Stomach (tissue), 9 donors: ENCODE results near the gene DPYSL3. TPM values are rescaled to one million over a fixed set of nuclear protein-coding genes. Genes with fewer than 3 reads are reported as not detected.
A peak's percentile ranks its signal among the peaks of the same experiment; 100 is the strongest.

Source experiments
- DNase-seq, 2 donors: peaks; one replicate each; pipeline versions ENCODE4 v3.0.0 to v3.0.0-alpha.2; 2013 to 2019
- H3K27ac ChIP-seq, 5 donors: fragments of 200-600 bp in 4 of 5; sonication (generic) in 4 of 5; one replicate each; pipeline ENCODE4 v1.5.1; 2013 to 2019; ENCODE audit warnings: mild to moderate bottlenecking in 1 of 5, moderate library complexity in 1 of 5
- H3K27me3 ChIP-seq, 3 donors: fragments of 200-600 bp; sonication (generic); one replicate each; pipeline ENCODE4 v1.5.1; 2017 to 2019; ENCODE audit warnings: mixed run types in 1 of 3
- H3K36me3 ChIP-seq, 4 donors: fragments of 200-600 bp; sonication (generic); 1 replicate in 3 of 4; 2 replicates in 1 of 4; pipeline ENCODE4 v1.5.1; 2016 to 2019
- H3K4me1 ChIP-seq, 4 donors: fragments of 200-600 bp; sonication (generic); one replicate each; pipeline ENCODE4 v1.5.1; 2016 to 2019
- H3K4me3 ChIP-seq, 4 donors: fragments of 200-600 bp; sonication (generic) in 3 of 4; one replicate each; pipeline ENCODE4 v1.5.1; 2016 to 2019; ENCODE audit warnings: mild to moderate bottlenecking in 1 of 4
- H3K9me3 ChIP-seq, 4 donors: fragments of 200-600 bp; sonication (generic); one replicate each; pipeline ENCODE4 v1.5.1; 2016 to 2019
- EP300 ChIP-seq: sonication (generic); formaldehyde crosslinking; IDR thresholded peaks from one replicate; pipeline ENCODE4 v1.6.1; 2017; ENCODE audit warnings: antibody characterized with exemption
- POLR2A ChIP-seq, 4 donors: fragments of 450-650 bp; IDR thresholded peaks; one replicate each; pipeline ENCODE4 v1.6.1; 2016; ENCODE audit warnings: antibody characterized with exemption in 4 of 4, control low read depth in 2 of 4, mild to moderate bottlenecking in 1 of 4, moderate library complexity in 1 of 4
- POLR2AphosphoS5 ChIP-seq, 3 donors: sonication (generic); formaldehyde crosslinking; IDR thresholded peaks; one replicate each; pipeline ENCODE4 v1.6.1; 2016; ENCODE audit warnings: antibody characterized with exemption in 3 of 3
- WGBS, 5 donors: extraction: QIAGEN DNeasy Blood & Tissue Kit in 3 of 5; methylation state at CpG; one replicate each; pipeline versions ENCODE4 v1.1.5 to v1.1.7; 2013 to 2018; 5-methylcytosine and 5-hydroxymethylcytosine counted together
- intact Hi-C: fragments of 100-400 bp; cut with DNase I; formaldehyde crosslinking; loops from one replicate; pipeline ENCODE4 v1.15.1; 2023; ENCODE audit warnings: low total_unique reads
- polyA plus RNA-seq, 3 donors: library from polyadenylated mRNA; stranded (reverse); fragments of 200-250 nt; gene quantifications; one replicate each; pipeline ENCODE4 v1.2.3, GENCODE V29; 2013
- total RNA-seq, 5 donors: library from RNA; depleted of rRNA; stranded (reverse); fragments of >200 nt; gene quantifications; one replicate each; pipeline versions ENCODE4 v1.1.0 to v1.2.3, GENCODE V29; 2014 to 2016
- TF ChIP-seq, protein P1 (sequence below), 7 experiments: fragments of 450-650 bp in 4 of 7; fragments of 200-600 bp in 3 of 7; sonication (generic) in 3 of 7; IDR thresholded peaks; one replicate each; pipeline ENCODE4 v1.5.1; 2016 to 2019; ENCODE audit warnings: antibody characterized with exemption in 7 of 7, control low read depth in 2 of 7, mild to moderate bottlenecking in 1 of 7
- donor health status: healthy with polysubstance abuse.
- donor health status: Bipolar disorder and iron deficiency.
- donor health status: healthy.

DPYSL3 gene
- total and polyA plus RNA-seq, 8 donors: 15.0 to 144 (median 38.0) TPM

DNA sequence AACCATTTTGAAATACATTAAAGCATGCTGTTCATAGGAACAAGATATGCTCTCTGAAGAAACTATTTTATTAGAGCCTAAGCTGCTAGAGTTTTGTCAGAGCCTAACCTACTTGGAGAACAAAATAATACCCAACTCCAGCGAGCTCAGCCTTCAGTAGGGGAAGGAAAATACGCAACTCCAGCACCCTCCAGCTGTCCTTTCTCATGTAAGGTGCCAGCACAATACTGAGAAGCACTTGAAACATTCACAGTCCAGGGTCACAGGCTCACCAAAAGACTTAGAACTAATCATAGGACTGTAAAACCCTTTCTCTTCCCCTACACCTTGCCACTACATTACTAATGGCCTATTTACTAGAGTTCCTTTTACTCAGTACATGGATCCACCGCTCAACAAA lies 18.9 kb downstream of the DPYSL3 start:
- intact Hi-C loops: no loop called here
- H3K4me1 ChIP-seq: no peaks in the 10 kb centered on the region
- H3K27me3 ChIP-seq: no peaks in the 10 kb centered on the region
- H3K27ac ChIP-seq: no peak overlapping the region
- WGBS, 5 donors: 67 to 82% (median 77%) methylated on average over 3 of the region's 3 CpGs
- no peaks in the 10 kb centered on the region for H3K36me3 ChIP-seq
- TF ChIP-seq POLR2A (IDR thresholded peaks at IDR 0.05) (no peak), POLR2AphosphoS5 (IDR thresholded peaks at IDR 0.05) (no peak), EP300 (no peak)
- TF ChIP-seq, protein P1, sequence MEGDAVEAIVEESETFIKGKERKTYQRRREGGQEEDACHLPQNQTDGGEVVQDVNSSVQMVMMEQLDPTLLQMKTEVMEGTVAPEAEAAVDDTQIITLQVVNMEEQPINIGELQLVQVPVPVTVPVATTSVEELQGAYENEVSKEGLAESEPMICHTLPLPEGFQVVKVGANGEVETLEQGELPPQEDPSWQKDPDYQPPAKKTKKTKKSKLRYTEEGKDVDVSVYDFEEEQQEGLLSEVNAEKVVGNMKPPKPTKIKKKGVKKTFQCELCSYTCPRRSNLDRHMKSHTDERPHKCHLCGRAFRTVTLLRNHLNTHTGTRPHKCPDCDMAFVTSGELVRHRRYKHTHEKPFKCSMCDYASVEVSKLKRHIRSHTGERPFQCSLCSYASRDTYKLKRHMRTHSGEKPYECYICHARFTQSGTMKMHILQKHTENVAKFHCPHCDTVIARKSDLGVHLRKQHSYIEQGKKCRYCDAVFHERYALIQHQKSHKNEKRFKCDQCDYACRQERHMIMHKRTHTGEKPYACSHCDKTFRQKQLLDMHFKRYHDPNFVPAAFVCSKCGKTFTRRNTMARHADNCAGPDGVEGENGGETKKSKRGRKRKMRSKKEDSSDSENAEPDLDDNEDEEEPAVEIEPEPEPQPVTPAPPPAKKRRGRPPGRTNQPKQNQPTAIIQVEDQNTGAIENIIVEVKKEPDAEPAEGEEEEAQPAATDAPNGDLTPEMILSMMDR (IDR thresholded peaks at IDR 0.05): no peak
- H3K4me3 ChIP-seq: no peak overlapping the region
- no peak for DNase-seq
- no peaks in the 10 kb centered on the region for H3K9me3 ChIP-seq

DNA sequence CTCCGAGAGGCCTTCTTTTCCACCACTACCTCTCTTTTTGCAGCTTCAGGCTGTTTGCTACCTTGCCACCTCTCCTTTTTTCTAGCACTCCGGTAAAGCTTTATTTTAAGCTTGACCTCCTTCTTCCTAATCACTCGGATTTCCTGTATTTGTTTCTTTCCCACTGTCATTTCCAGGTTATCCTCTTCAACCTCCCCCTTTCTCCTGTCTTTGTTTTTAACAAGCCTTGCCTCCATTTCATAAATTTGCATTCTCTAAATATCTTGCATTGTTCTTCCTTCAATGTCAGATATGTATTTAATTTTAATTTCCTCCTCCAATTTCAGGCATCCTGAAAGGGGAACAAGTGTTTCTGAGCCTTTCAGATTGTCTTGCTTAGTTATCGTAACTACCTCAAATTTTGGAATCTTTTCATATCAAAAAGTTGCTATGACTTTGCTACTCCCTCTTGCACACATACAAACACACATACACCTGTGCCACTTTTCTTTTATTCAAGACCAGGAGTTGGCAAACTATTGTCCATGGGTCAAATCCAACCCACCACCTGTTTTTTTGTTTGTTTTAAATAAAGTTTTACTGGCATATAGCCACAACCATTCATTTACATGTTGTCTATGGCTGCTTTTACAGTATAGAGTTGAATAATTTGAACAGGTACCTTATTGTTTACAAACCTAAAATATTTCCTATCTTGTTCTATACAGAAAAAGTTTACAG lies 22.7 kb downstream of the DPYSL3 start:
- H3K27ac ChIP-seq: no peak overlapping the region
- H3K4me3 ChIP-seq: no peak overlapping the region
- intact Hi-C loops: no loop called here
- no peaks in the 10 kb centered on the region for H3K27me3 ChIP-seq
- TF ChIP-seq EP300 (no peak), POLR2A (IDR thresholded peaks at IDR 0.05) (no peak), POLR2AphosphoS5 (IDR thresholded peaks at IDR 0.05) (no peak)
- TF ChIP-seq, protein P1 (IDR thresholded peaks at IDR 0.05): no peak
- 56 to 72% (median 66%) methylated on average over 4 of the region's 4 CpGs for WGBS, 5 donors
- no peaks in the 10 kb centered on the region for H3K9me3 ChIP-seq
- peaks cover 3 to 20% (median 12%) of the 10 kb centered on the region in 4 donors for H3K4me1 ChIP-seq
- H3K36me3 ChIP-seq: no peaks in the 10 kb centered on the region
- DNase-seq: no peak

DNA sequence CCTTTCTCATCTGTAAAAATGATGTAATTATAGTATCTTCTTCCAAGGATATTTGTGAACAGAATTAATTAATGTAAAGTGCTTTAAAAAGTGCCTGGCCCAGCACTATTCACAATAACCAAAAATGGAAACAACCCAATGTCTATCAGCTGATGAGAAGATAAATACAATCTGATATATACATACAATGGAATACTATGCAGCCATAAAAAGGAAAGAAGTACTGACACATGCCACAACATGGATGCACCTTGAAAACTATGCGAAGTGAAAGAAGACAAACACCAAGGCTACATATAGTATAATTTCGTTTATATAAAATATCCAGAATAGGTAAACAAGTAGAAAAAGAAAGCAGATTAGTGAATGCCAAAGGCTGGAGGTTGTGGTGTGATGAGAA lies 24.1 kb downstream of the DPYSL3 start:
- H3K4me3 ChIP-seq: no peak overlapping the region
- no peaks in the 10 kb centered on the region for H3K36me3 ChIP-seq
- intact Hi-C loops: no loop called here
- WGBS, 5 donors: 78 to 87% (median 85%) methylated on average over 2 of the region's 2 CpGs
- DNase-seq: no peak
- H3K4me1 ChIP-seq: peaks cover 3 to 25% (median 14%) of the 10 kb centered on the region in 4 donors
- TF ChIP-seq POLR2A (IDR thresholded peaks at IDR 0.05) (no peak), EP300 (no peak), POLR2AphosphoS5 (IDR thresholded peaks at IDR 0.05) (no peak)
- peak overlapping the region in 2 of 5 donors; percentile 71 to 74 for H3K27ac ChIP-seq
- no peaks in the 10 kb centered on the region for H3K27me3 ChIP-seq
- H3K9me3 ChIP-seq: no peaks in the 10 kb centered on the region

GRCh38 chr5:147485046-147485445 lies 24.8 kb downstream of the DPYSL3 start:
- Histone ChIP-seq H3K27ac (peak overlapping the region in 4 of 5 donors; percentile 66 to 76 (median 72)), H3K4me1 (peaks cover 3 to 26% (median 14%) of the 10 kb centered on the region in 4 donors), H3K4me3 (no peak overlapping the region), H3K9me3 (no peaks in the 10 kb centered on the region), H3K36me3 (no peaks in the 10 kb centered on the region), H3K27me3 (no peaks in the 10 kb centered on the region)
- no peak for DNase-seq
- intact Hi-C loops: no loop called here
- TF ChIP-seq, protein P1 (IDR thresholded peaks at IDR 0.05): no peak
- TF ChIP-seq POLR2A (IDR thresholded peaks at IDR 0.05) (no peak), EP300 (no peak), POLR2AphosphoS5 (IDR thresholded peaks at IDR 0.05) (no peak)
- WGBS, 5 donors: 55 to 78% (median 66%) methylated on average over 6 of the region's 6 CpGs

DNA sequence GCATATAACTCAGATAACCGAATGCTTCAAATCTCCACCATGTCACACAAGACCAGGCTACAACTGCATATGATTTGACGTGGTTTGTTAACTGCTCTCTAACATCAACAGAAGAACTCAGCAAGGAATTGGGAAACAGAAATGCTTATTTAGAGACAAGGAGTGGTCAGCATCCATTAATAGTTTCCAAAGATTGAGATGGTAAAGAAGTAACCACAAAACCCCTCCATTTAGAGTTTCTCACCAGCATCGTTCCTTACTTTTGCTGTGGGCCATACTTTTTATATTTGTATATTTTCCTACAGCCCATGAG lies 25.2 kb downstream of the DPYSL3 start:
- peaks cover 3 to 30% (median 15%) of the 10 kb centered on the region in 4 donors for H3K4me1 ChIP-seq
- peak overlapping the region in 4 of 5 donors; percentile 66 to 76 (median 72) for H3K27ac ChIP-seq
- WGBS, 5 donors: 52 to 74% (median 66%) methylated on average over 3 of the region's 3 CpGs

More for the DNA sequence above, 25.2 kb downstream of the DPYSL3 start:
- Histone ChIP-seq H3K36me3 (no peaks in the 10 kb centered on the region), H3K9me3 (no peaks in the 10 kb centered on the region), H3K4me3 (no peak overlapping the region), H3K27me3 (no peaks in the 10 kb centered on the region)
- TF ChIP-seq POLR2A (IDR thresholded peaks at IDR 0.05): no peak
- no peak for TF ChIP-seq POLR2AphosphoS5 (IDR thresholded peaks at IDR 0.05)
- TF ChIP-seq EP300: no peak
- TF ChIP-seq, protein P1 (IDR thresholded peaks at IDR 0.05): no peak
- intact Hi-C loops: no loop called here
- no peak for DNase-seq
